ENCODE measurements around the gene SLC27A5.
"Not testable (repeated sequence)": the region's sequence is repeated elsewhere in the genome, so short reads cannot be mapped to it uniquely, and the experiment has no call there.

DNA sequence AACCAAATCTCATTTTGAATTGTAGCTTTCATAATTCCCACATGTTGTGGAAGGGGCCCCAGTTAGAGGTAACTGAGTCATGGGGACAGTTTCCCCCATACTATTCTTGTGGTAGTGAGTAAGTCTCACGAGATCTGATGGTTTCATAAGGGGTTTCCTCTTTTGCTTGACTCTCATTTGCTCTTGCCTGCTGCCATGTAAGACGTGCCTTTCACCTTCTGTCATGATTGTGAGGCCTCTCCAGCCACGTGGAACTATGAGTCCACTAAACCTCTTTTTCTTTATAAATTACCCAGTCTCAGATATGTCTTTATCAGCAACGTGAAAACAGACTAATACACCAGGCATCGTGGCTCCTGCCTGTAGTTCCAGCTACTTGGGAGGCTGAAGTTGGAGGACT, 61.8 kb downstream of the SLC27A5 start:
- TF ChIP-seq, protein P1, sequence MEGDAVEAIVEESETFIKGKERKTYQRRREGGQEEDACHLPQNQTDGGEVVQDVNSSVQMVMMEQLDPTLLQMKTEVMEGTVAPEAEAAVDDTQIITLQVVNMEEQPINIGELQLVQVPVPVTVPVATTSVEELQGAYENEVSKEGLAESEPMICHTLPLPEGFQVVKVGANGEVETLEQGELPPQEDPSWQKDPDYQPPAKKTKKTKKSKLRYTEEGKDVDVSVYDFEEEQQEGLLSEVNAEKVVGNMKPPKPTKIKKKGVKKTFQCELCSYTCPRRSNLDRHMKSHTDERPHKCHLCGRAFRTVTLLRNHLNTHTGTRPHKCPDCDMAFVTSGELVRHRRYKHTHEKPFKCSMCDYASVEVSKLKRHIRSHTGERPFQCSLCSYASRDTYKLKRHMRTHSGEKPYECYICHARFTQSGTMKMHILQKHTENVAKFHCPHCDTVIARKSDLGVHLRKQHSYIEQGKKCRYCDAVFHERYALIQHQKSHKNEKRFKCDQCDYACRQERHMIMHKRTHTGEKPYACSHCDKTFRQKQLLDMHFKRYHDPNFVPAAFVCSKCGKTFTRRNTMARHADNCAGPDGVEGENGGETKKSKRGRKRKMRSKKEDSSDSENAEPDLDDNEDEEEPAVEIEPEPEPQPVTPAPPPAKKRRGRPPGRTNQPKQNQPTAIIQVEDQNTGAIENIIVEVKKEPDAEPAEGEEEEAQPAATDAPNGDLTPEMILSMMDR (IDR thresholded peaks at IDR 0.05): not testable (repeated sequence)
- not testable (repeated sequence) for TF ChIP-seq POLR2AphosphoS5 (IDR thresholded peaks at IDR 0.05)
